ENCODE data around the gene CENPX. TPM values are rescaled to one million over a fixed set of nuclear protein-coding genes. Genes with fewer than 3 reads are reported as not detected.

Gene CENPX
- total RNA-seq, 1 experiment from 2014 or later = 77.9 TPM

DNA sequence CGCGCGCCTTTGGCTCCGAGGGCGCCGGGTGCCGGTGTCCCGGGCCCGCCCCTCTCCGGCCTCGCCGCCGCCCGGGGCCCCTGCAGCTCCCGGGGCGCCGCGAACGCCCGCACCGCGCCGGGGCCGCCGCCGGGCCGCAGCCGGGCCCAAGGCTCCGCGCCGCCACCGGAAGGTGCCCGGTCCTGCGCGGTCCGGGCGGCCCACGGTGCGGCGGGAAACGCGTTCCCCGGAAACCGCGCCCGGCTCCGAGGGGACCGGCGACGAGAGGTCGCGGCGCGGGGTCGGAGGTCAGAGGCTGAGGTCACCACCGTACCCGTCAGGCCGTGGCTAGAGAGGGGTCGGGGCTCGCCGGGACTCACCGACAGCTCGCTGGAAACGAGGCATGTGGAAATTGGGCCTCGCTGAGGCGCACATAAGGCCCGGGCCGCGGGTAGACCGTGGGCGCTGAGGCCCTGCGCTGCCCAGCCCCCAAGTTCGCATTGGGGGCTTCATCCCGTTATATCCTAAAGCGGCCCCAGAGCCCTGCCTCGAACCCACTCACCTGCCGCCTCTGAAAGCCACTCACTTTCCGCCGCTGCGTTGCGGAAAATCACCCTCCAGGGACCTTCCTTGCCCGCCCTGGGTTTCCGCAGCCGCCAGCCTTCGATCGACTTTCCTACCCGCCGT, 43.1 kb upstream of the CENPX start, which contains the start of gene DUS1L:
DUS1L (minus strand) TSS at position 167 of the 666 bp plus-strand sequence. CDS start 745 bp downstream, outside the sequence.
- no peak for DNase-seq
- Mint-ChIP-seq H3K27me3 (ENCODE audit: low read depth) (peaks cover 15% of the 10 kb centered on the region), H3K36me3 (ENCODE audit: insufficient read depth in 1 of 3, low read depth in 3 of 3) (peaks cover 2 to 10% (median 6%) of the 10 kb centered on the region in 3 experiments; a peak in 5 of 7 replicates), H3K9me3 (no peaks in the 10 kb centered on the region; a peak in 1 of 5 replicates), H3K4me1 (peaks cover 4 to 5% of the 10 kb centered on the region in 2 experiments), H3K27ac (0 out of 7 replicates have a peak within 1 kb of the TSS, but pooled peaks of 1 of the 3 experiments have one; percentile 77), H3K4me3 (peak within 1 kb of the TSS; percentile 73 to 83)
- no peak within 1 kb of the TSS for H3K23ac ChIP-seq (ENCODE audit: insufficient read length, low read depth, low read length)
- H3T11ph ChIP-seq (ENCODE audit: low read length) = no peak within 1 kb of the TSS
- TF ChIP-seq, protein P1, sequence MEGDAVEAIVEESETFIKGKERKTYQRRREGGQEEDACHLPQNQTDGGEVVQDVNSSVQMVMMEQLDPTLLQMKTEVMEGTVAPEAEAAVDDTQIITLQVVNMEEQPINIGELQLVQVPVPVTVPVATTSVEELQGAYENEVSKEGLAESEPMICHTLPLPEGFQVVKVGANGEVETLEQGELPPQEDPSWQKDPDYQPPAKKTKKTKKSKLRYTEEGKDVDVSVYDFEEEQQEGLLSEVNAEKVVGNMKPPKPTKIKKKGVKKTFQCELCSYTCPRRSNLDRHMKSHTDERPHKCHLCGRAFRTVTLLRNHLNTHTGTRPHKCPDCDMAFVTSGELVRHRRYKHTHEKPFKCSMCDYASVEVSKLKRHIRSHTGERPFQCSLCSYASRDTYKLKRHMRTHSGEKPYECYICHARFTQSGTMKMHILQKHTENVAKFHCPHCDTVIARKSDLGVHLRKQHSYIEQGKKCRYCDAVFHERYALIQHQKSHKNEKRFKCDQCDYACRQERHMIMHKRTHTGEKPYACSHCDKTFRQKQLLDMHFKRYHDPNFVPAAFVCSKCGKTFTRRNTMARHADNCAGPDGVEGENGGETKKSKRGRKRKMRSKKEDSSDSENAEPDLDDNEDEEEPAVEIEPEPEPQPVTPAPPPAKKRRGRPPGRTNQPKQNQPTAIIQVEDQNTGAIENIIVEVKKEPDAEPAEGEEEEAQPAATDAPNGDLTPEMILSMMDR (conservative IDR thresholded peaks at IDR 0.05) = no peak
- peak within 1 kb of the TSS; percentile 47 for H3K9ac ChIP-seq (ENCODE audit: extremely low read depth, insufficient read length, low read length)
- no peak within 1 kb of the TSS for H2BK20ac ChIP-seq (ENCODE audit: low read depth, low read length, poor library complexity, severe bottlenecking)
- H3K4ac ChIP-seq (ENCODE audit: low read depth, low read length) = no peak within 1 kb of the TSS
- no peaks in the 10 kb centered on the region for H3K27me3 ChIP-seq (ENCODE audit: insufficient read depth, low read length)
- H3K79me1 ChIP-seq (ENCODE audit: insufficient read depth, low read depth, low read length, poor library complexity, severe bottlenecking) = no peaks in the 10 kb centered on the region
- H2AFZ ChIP-seq (ENCODE audit: low read length) = no peak within 1 kb of the TSS
- H3K14ac ChIP-seq (ENCODE audit: insufficient read depth, low read length) = peak within 1 kb of the TSS; percentile 9; the same call in 1 of the 2 replicates
- no peak within 1 kb of the TSS for H2BK120ac ChIP-seq (ENCODE audit: low read depth, low read length, poor library complexity, severe bottlenecking)
- no peak within 1 kb of the TSS for H2BK15ac ChIP-seq (ENCODE audit: low read depth, low read length)
- H4K20me1 ChIP-seq (ENCODE audit: control insufficient read depth, insufficient read depth, insufficient read length) = no peaks in the 10 kb centered on the region
- H3K4me1 ChIP-seq (ENCODE audit: insufficient read depth, low read length) = no peaks in the 10 kb centered on the region
- no peak within 1 kb of the TSS for H3K56ac ChIP-seq (ENCODE audit: insufficient read length, low read depth, low read length)
- H3K18ac ChIP-seq (ENCODE audit: insufficient read length, low read depth, low read length) = no peak within 1 kb of the TSS
- H3K27ac ChIP-seq (ENCODE audit: insufficient read length, low read depth, low read length) = no peak within 1 kb of the TSS
- H3K4me2 ChIP-seq (ENCODE audit: insufficient read depth, insufficient read length, low read length) = peak within 1 kb of the TSS; percentile 75
- H4K91ac ChIP-seq (ENCODE audit: insufficient read length, low read depth, low read length) = no peak within 1 kb of the TSS
- H4K5ac ChIP-seq (ENCODE audit: insufficient read length, low read depth, low read length) = no peak within 1 kb of the TSS
- no CpG with 5 or more reads among the region's 88 CpGs for WGBS (ENCODE audit: extremely low coverage, insufficient read length, low lambda C conversion rate)
- no peak within 1 kb of the TSS for H2BK5ac ChIP-seq (ENCODE audit: insufficient read length, low read length)
- H2AK5ac ChIP-seq (ENCODE audit: insufficient read length, low read length) = no peak within 1 kb of the TSS
- H2BK12ac ChIP-seq (ENCODE audit: insufficient read length, low read depth, low read length) = no peak within 1 kb of the TSS
- H3K79me2 ChIP-seq (ENCODE audit: insufficient read depth, low read length) = no peaks in the 10 kb centered on the region
- peaks cover 15% of the 10 kb centered on the region for H3K23me2 ChIP-seq (ENCODE audit: insufficient read length, low read depth, low read length, poor library complexity, severe bottlenecking)
- no peak within 1 kb of the TSS for H4K8ac ChIP-seq (replicated peaks; ENCODE audit: insufficient read length, low read depth, low read length)
- H3K9me3 ChIP-seq (ENCODE audit: control insufficient read depth, low read depth, low read length) = no peaks in the 10 kb centered on the region

Measured in H9 (cell line).